GM12875 (cell line): ENCODE data around the gene FRMD3.

Experiments
- H3K4me3 ChIP-seq: one replicate; pipeline ENCODE4 v1.5.1; 2011; ENCODE audit warnings: low read depth, low read length, control low read depth
- TF ChIP-seq, protein P1 (sequence below): IDR thresholded peaks from 2 replicates; pipeline ENCODE4 v1.5.1; 2011; ENCODE audit warnings: low read depth, mild to moderate bottlenecking, control low read depth, inconsistent platforms, low read length, moderate library complexity, borderline replicate concordance; ENCODE audit not compliant: insufficient read depth

The FRMD3 gene

DNA sequence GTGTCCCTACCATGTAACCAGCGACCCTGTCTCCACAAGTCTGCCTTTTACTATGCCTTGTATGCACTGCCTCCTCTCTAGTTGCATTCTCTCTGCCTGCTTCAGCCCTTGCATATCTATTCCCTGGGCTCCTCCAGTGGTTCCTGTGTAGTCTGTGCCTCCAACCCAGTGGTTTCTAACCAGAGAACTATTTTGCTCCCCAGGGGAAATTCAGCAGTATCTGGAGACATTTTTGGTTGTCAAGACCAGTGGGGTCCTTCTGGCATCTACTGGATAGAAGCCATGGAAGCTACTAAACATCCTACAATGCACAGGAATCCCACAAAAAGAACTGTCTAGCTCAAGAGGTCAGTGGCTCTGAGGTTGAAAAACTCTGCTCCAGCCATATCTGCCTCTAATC is 251.2 kb downstream of the FRMD3 start:
- no peak overlapping the region for H3K4me3 ChIP-seq
- TF ChIP-seq, protein P1, sequence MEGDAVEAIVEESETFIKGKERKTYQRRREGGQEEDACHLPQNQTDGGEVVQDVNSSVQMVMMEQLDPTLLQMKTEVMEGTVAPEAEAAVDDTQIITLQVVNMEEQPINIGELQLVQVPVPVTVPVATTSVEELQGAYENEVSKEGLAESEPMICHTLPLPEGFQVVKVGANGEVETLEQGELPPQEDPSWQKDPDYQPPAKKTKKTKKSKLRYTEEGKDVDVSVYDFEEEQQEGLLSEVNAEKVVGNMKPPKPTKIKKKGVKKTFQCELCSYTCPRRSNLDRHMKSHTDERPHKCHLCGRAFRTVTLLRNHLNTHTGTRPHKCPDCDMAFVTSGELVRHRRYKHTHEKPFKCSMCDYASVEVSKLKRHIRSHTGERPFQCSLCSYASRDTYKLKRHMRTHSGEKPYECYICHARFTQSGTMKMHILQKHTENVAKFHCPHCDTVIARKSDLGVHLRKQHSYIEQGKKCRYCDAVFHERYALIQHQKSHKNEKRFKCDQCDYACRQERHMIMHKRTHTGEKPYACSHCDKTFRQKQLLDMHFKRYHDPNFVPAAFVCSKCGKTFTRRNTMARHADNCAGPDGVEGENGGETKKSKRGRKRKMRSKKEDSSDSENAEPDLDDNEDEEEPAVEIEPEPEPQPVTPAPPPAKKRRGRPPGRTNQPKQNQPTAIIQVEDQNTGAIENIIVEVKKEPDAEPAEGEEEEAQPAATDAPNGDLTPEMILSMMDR, result no peak

DNA sequence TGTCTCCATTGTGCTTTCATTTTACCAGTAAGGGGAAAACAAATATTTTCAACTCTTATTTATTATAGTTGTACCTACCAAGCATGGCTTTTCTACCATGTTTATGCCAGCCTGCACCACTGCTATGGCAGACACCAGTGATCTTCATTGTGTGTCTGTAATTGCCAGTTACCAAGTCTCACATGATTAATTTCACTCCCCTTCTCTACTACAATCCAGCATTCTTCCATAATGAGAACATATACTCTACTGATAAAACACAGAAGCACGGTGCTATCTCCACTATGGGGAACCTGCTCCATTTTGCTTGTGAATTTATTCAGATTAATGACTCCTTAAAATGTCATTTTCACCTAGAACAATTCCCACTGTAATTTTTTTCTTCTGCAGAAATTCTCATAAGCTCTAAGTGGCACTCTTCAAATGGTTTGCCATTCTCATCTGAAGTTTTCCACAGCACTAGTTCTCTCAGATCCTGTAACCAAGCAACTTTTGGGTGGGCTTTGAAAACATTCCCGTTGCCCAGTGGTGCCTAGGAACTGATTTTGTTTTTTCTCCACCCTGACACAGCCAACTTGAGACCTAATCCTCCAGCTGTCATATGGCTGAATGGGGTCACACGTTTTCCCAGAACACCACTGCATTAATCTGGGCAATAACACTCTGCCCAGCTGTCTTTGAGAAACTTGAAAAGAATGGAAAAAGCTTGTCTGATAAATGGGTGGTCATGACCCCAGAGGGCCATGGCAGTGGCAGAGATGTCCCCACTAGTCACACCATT is 252.6 kb downstream of the FRMD3 start:
- TF ChIP-seq, protein P1, result no peak
- no peak overlapping the region for H3K4me3 ChIP-seq

DNA sequence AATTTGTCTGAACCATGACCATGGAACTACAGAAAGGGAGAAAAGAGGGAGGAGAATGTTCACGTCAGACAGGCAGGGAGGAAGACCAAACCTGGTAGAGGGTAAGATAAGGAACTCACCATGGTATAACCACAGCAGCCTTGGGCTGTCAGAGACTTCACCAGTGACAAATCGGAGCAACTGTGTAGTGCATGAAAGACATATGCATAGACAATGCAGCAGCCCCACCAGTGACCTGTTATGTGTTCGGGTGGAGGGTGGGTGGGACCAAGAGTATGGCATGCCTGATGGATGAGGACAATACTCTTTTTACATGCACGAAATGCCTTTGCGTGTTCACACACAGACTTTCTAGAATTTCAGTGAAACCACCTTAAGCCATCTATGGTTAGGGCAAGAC is 253.5 kb downstream of the FRMD3 start:
- H3K4me3 ChIP-seq, result no peak overlapping the region
- TF ChIP-seq, protein P1, result no peak

DNA sequence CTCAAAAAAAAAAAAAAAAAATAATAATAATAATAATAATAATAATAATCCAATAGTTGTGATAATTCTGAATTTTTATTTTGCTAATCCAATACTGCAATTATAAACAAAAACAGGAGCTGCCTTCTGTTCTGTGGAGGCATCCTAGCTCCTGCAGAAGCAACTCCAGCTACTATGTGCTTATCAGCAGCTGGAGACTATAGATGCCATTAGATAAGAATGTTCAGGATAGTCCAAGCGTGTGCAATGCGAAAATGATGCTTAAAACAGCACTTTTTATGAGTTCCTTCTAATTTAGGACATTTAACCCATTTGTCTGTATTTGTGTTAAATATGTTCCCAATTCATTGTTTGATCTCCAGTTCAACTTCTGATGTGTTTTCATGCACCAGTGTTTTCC is 254.7 kb downstream of the FRMD3 start:
- no peak overlapping the region for H3K4me3 ChIP-seq
- TF ChIP-seq, protein P1, result no peak

DNA sequence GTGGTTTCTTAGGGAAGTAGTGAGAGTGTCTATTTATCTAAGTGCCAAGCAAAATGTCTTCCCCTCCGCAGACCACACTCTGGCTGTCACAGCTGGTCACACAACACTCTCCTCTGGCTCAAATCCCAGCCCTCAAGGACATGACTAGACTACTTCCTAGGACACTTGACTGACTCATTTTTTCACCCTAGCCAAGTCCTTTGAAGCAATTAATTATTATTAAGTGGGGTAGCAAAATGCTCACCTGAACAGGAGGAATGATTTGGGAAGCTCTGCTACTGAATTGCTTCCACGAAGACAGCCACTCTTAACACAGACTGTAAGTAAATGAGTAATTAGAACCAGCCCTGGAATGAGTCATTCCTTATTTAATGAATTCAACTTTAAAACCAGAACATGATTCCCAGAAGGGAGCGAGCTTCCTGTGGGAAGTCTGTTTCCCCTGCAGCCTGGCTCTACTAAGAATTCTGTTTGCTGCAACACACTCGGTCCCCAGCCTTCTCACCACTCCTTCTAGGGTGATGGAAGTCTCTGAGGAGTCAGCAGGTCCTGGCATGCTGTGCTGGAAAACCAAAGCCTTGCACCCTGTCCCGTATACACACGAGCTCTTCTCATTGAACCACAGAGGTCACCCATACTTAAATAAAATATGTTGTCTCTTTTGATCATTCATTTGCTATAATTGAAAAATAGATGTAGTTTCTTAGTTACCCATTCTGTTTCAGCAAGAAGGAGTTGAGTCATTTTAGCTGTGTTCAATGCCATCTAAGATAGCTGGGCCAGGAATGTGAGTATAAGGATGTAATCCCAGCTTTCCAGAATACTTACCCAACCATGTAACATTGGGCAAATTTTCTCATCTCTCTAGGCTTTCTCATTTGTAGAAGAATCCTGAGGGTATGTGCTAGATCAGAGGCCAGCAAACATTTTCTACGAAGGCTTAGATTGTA is 256.6 kb downstream of the FRMD3 start:
- TF ChIP-seq, protein P1, result no peak
- no peak overlapping the region for H3K4me3 ChIP-seq

DNA sequence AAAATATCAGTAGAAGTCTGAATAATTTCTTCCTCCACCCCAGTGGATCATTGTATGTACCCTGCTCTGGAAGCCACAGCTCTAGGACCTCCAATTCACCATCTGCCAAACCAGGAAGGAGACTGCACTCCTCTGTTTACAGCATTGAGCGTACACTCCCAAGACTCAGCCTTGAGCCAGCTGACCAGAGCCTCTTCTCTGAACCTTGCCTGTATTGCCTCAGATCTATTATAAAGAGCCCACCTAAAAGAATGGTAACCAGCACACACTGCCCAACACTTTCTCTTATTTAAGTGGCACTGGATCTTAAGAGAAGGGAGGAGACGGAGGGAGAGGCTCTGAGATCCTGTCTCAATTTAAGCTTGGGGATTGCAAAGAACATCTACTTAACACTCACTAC is 257.4 kb downstream of the FRMD3 start:
- TF ChIP-seq, protein P1, result no peak
- no peak overlapping the region for H3K4me3 ChIP-seq

DNA sequence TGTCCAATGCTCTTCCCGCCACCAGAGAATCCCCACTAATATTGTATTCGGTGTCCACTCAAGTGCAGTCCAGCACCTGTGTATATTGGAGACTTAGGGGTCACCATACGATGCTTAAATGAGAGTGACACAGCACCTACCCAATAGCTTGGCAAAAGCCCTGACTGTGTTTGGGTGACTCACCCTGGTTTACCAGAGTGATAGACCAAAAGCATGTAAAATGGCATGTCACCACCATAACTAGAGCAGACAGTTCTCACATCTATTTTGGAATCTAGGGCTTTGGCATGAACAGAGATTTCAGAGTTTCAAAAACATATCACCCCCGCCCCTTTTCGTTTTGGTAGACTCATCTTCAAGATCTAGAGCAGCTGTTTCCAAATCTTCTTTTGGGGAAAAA is 257.9 kb downstream of the FRMD3 start:
- no peak overlapping the region for H3K4me3 ChIP-seq
- TF ChIP-seq, protein P1, result no peak
